Panc1 (cell line): ENCODE data around the gene MRM1. TPM values are rescaled to one million over a fixed set of nuclear protein-coding genes. Genes with fewer than 3 reads are reported as not detected.

Source experiments
- ATAC-seq: fragments of 200-7000 bp; cut with Tn5 transposase; 2 replicates; pipeline ENCODE4 v1.9.1; 2020; ENCODE audit warnings: mild to moderate bottlenecking, moderate library complexity
- BruUV-seq: library from RNA; stranded (reverse); fragments of 400-500 nt; replicated peaks from 2 replicates; lab custom pipeline; 2021; lab: Mats Ljungman, UMichigan
- CTCF ChIA-PET: fragments of 300-600 bp; sonication (Branson Sonifier 250); formaldehyde crosslinking; loops from one replicate; lab custom pipeline; 2022; ENCODE audit warnings: antibody characterized with exemption; lab: Charles Lee
- POLR2A ChIA-PET: fragments of 300-600 bp; sonication (Branson Sonifier 250); formaldehyde crosslinking; loops from one replicate; lab custom pipeline; 2022; ENCODE audit warnings: antibody characterized with exemption; lab: Charles Lee
- DNase-seq: peaks from one replicate; pipeline ENCODE4 v3.0.0-alpha.2; 2010; ENCODE audit warnings: low read depth, low spot score
- H3K27ac ChIP-seq: 2 replicates; pipeline ENCODE4 v1.5.1; 2011; ENCODE audit warnings: mild to moderate bottlenecking, low read length, inconsistent platforms
- H3K27me3 ChIP-seq: fragments of 200-500 bp; sonication (Bioruptor generic); 2 replicates; pipeline ENCODE4 v1.6.0; 2014; ENCODE audit warnings: low read length, inconsistent platforms; ENCODE audit not compliant: control insufficient read depth, insufficient read depth
- H3K36me3 ChIP-seq: fragments of 200-500 bp; sonication (Bioruptor generic); 2 replicates; pipeline ENCODE4 v1.5.1; 2014; ENCODE audit warnings: inconsistent platforms, mild to moderate bottlenecking, low read length, moderate library complexity; ENCODE audit not compliant: control insufficient read depth, insufficient read depth
- H3K4me1 ChIP-seq: 2 replicates; pipeline ENCODE4 v1.5.1; 2011; ENCODE audit warnings: inconsistent platforms, mild to moderate bottlenecking, low read length, moderate library complexity; ENCODE audit not compliant: control insufficient read depth, insufficient read depth
- H3K4me3 ChIP-seq, 2 experiments: 2 replicates each; pipeline ENCODE4 v1.5.1; 2011 to 2012; ENCODE audit warnings: low read depth in 2 of 2, low read length in 2 of 2, mild to moderate bottlenecking in 2 of 2, inconsistent platforms in 1 of 2, moderate library complexity in 1 of 2
- H3K9me3 ChIP-seq: fragments of 200-500 bp; sonication (Bioruptor generic); 2 replicates; pipeline ENCODE4 v1.5.1; 2014; ENCODE audit warnings: low read depth, mild to moderate bottlenecking, inconsistent platforms, low read length, moderate library complexity; ENCODE audit not compliant: control insufficient read depth, insufficient read depth
- CTCF ChIP-seq: fragments of 450-650 bp; IDR thresholded peaks from 2 replicates; pipeline ENCODE4 v1.5.1; 2017; ENCODE audit warnings: mild to moderate bottlenecking
- POLR2AphosphoS5 ChIP-seq: IDR thresholded peaks from 2 replicates; pipeline ENCODE4 v1.6.1; 2012; ENCODE audit warnings: mild to moderate bottlenecking, low read depth, low read length, moderate library complexity
- REST ChIP-seq, 2 experiments: IDR thresholded peaks; 2 replicates each; pipeline ENCODE4 v1.6.1; 2011 to 2012; ENCODE audit warnings: low read depth in 2 of 2, control low read depth in 1 of 2, low read length in 1 of 2, mild to moderate bottlenecking in 1 of 2, moderate library complexity in 1 of 2; ENCODE audit not compliant: insufficient read depth in 1 of 2
- SIN3A ChIP-seq: IDR thresholded peaks from 2 replicates; pipeline ENCODE4 v1.6.1; 2012; ENCODE audit warnings: low read depth, mild to moderate bottlenecking, low read length, moderate library complexity, borderline replicate concordance; ENCODE audit not compliant: insufficient read depth
- TCF7L2 ChIP-seq: IDR thresholded peaks from 2 replicates; pipeline ENCODE4 v1.6.1; 2011; ENCODE audit warnings: mild to moderate bottlenecking, low read depth, low read length, inconsistent platforms
- in situ Hi-C: cut with HindIII; loops from 2 replicates; pipeline ENCODE4 v1.10.0; 2016; ENCODE audit warnings: low sequenced_read_pairs, low pct_unique_long_range_greater_than_20kb
- intact Hi-C: fragments of 100-400 bp; cut with micrococcal nuclease; formaldehyde crosslinking; loops from one replicate; pipeline ENCODE4 v1.10.0; 2022; ENCODE audit not compliant: unreplicated experiment
- total RNA-seq: library from RNA; stranded (reverse); gene quantifications from one replicate; pipeline ENCODE4 v1.2.1, GENCODE V29; 2021; ENCODE audit not compliant: unreplicated experiment

MRM1 gene
- total RNA-seq, 1 experiment from 2014 or later: 7.8 TPM

DNA sequence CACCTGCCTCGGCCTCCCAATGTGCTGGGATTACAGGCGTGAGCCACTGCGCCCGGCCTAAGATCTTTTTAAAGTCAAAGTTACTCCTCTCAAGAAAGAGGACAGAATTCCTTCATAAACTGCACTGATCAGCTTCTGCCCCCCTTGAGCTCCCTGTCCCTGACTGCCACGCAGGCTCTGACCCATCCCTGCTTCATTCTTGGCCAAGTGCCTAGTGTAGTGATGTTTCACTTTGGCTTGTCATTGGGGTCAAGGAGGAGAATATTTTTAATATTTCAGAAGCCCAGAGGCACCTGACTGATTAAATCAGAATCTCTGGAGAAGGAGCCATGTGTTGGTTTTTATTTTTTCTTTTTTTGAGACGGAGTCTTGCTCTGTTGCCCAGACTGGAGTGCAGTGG lies 9.1 kb downstream of the MRM1 start:
- H3K4me3 ChIP-seq: no peak overlapping the region
- ATAC-seq: no peak
- no peaks in the 10 kb centered on the region for H3K4me1 ChIP-seq
- H3K27me3 ChIP-seq: no peaks in the 10 kb centered on the region
- TF ChIP-seq TCF7L2 (no peak), REST (IDR thresholded peaks at IDR 0.05; ENCODE audit: insufficient read depth in 1 of 2, low read depth in 2 of 2, low read length in 1 of 2) (no peak), POLR2AphosphoS5 (no peak), SIN3A (no peak), CTCF (no peak)
- intact Hi-C loops: no loop called here
- in situ Hi-C loops: no loop called here
- BruUV-seq: no TSS peak
- ChIA-PET CTCF (no interaction called here), POLR2A (no interaction called here)
- H3K36me3 ChIP-seq: no peaks in the 10 kb centered on the region
- DNase-seq: no peak
- H3K27ac ChIP-seq: no peak overlapping the region
- H3K9me3 ChIP-seq: no peaks in the 10 kb centered on the region

- H3K27ac ChIP-seq: no peak overlapping the region
These were observed 10.1 kb downstream of the MRM1 start for GRCh38 chr17:36611345-36612072.

More at GRCh38 chr17:36611345-36612072, 10.1 kb downstream of the MRM1 start:
- no peaks in the 10 kb centered on the region for H3K27me3 ChIP-seq
- ChIA-PET CTCF (no interaction called here), POLR2A (no interaction called here)
- TF ChIP-seq REST (IDR thresholded peaks at IDR 0.05; ENCODE audit: insufficient read depth in 1 of 2, low read depth in 2 of 2, low read length in 1 of 2) (no peak), SIN3A (no peak), POLR2AphosphoS5 (no peak), CTCF (no peak), TCF7L2 (no peak)
- ATAC-seq: 0 out of 2 replicates have a peak, but pooled peaks have one; percentile 37
- no peaks in the 10 kb centered on the region for H3K4me1 ChIP-seq
- in situ Hi-C loops: no loop called here
- no peaks in the 10 kb centered on the region for H3K36me3 ChIP-seq
- intact Hi-C loops: no loop called here
- H3K4me3 ChIP-seq: no peak overlapping the region
- no peaks in the 10 kb centered on the region for H3K9me3 ChIP-seq
- DNase-seq: no peak
- BruUV-seq: no TSS peak
